GM18517 (cell line): ENCODE results near the gene SRGAP2C.
"Not testable (repeated sequence)": the region's sequence is repeated elsewhere in the genome, so short reads cannot be mapped to it uniquely, and the experiment has no call there.

Experiments used
- ATAC-seq: cut with Tn5 transposase; IDR thresholded peaks from one replicate; pipeline ENCODE4 v1.9.1; 2021; ENCODE audit warnings: mild to moderate bottlenecking, moderate library complexity; ENCODE audit not compliant: unreplicated experiment

Gene SRGAP2C

DNA sequence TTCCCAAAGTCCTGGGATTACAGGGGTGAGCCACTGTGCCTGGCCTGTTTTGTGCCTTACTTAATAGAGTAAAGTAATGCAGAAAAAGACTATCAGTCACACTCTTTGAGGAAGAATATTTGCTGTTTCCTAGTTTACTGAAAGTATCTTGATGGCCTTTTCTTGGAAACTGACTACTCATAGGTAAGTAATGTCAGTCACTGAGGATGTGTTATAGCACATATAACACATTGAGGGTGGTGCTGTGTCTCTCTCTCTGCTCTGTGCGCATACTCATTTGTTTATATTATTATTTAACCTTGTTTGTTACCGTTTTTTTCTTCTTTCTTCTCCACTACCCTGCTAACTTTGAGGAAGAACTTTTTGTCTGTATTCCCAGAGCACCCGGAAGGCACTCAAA, 93.4 kb downstream of the SRGAP2C start:
- ATAC-seq = not testable (repeated sequence)

DNA sequence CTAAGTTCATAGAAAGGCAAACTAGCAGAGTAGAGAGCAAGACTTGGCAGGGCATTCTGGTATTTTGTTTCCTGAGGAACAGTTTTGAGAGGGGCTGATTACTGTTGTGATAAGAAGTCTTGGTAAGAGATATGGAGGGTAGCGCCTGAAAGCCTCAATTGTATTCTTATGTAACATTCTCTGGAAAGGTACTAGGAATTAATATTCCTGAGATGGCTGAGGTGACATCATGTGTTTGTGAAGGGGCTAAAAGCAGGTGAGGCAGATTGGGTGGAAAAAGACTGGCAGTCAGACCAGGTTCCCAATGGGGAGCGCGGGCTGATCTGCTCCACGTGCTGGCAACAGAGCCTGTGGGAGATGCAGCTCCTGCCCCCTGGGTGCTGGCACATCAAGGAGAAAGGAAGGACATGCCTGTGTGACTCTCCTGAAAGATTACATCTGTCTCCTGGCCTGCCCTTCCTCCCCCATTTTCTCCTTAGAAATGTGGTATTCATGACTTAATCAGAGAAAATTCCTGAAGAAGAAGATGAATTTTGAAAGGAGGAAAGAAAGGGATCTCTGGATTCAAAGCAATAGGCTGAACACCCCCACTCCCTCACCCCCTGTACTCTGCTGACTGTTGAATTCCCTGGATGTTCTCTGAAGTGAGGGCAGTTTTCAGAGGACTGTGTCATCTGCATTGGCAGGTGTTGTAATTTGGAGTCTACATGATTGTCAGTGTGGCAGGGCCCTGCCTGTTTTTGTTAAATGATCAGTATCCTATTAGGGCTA, 94.2 kb downstream of the SRGAP2C start:
- not testable (repeated sequence) for ATAC-seq

DNA sequence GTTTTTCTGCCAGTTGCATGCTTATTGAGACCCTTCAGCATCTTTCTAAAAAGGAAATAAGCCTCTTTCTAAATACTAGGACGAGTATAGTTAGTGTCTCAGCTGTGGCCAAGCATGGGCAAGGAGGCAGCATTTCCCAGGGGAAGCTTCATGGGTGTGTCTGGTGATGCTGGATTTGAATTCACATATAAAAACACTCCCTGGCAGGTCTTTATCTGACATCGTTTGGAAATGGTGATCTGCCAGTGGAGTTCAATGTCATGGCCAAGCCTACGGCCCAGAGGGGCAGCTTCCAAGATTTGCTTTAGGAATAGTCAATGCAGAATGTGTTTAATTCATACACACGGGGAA, 94.7 kb downstream of the SRGAP2C start:
- ATAC-seq = not testable (repeated sequence)

DNA sequence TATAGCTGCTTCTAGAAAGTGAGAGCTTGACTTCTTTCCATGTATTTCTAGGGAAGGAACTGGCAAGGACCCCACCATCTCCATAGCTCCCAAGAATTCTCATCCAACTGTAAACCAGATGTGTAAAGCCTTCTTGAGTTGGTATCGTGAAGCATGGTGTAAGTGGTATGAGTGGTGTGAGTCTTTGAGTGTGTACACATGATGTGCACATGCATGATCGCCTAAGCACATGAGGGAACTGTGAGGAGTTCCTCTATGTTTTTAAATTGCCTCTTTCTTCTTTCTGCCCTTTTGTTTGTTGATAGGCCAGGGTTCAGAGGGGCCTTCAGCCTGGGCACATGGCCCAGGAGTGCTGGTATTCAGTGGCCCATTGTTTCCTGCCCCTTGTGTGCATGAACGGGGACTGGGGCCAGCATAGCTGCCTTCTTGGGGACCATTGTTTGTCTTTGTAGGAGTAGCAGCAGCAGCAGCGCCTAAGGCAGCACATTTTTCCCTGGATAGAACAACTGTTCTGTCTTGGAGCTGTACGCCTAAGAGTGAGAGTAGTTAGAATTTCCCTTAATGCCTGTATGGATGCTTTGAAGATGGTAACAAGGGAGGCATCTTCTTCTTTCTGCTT, 96.0 kb downstream of the SRGAP2C start:
- ATAC-seq = not testable (repeated sequence)

DNA sequence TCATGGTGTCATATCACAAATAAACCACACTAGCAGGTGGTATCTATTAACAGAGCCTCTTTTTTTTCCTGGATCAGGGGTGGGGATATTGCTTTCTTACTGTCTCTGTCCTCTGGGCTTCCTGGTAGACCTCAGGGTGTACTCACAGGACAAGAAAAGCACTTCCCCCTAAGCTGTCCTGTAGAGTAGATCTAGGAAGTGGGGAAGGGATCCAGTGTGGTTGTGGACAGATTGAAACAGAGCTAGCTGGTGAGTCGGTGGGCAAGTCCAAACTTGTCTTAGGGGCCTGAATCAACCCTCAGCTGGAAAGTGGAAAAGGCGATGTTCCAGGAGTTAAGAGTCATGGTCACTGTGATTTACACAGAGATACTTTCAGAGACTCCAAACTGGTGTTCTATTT, 96.7 kb downstream of the SRGAP2C start:
- not testable (repeated sequence) for ATAC-seq

DNA sequence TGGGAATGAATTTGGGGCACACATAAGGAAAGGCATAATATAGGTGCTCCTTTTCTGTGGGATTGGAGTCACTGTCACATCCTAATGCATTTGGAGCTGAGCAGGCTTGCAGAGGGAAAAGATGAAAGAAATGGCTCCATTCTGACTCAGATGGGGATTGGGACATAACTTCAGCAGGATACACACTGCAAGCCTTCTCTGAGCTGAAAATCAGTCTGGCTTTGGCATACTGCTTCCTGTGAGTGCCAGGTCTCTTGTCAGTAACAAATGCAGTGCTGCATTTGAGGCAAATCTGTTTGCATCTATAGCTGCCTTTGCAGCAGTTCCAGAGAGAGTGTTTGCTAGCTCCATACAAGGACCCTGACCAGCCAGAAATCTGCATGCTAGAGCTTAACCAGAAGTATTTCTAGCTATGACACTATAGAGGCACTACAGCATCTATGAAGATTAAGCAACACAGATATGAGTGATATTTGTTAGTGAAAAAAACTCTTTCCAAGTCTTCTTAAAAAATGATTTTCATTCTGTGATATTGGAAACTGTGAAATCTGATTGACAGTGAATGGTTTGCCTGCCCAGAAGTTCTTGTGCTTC, 98.9 kb downstream of the SRGAP2C start:
- ATAC-seq = not testable (repeated sequence)

DNA sequence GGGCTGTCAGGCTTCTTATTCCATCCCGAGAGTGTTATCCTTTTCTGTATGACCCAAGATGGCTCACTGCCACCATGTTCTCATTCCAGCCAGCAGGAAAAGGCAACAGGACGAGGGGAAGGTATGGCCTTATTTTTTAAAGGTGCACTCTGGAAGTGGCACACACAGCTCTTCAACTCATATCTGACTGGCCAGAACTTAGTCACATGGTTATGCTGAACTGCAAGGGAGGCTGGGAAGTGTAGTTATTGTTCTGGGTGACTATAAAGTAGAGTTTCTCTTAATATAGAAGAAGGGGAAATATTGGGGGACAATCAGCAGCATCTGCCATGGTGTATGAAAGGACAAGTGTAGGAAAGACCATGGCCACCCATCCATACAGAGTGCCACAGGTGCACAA, 107.8 kb downstream of the SRGAP2C start:
- ATAC-seq = not testable (repeated sequence)

DNA sequence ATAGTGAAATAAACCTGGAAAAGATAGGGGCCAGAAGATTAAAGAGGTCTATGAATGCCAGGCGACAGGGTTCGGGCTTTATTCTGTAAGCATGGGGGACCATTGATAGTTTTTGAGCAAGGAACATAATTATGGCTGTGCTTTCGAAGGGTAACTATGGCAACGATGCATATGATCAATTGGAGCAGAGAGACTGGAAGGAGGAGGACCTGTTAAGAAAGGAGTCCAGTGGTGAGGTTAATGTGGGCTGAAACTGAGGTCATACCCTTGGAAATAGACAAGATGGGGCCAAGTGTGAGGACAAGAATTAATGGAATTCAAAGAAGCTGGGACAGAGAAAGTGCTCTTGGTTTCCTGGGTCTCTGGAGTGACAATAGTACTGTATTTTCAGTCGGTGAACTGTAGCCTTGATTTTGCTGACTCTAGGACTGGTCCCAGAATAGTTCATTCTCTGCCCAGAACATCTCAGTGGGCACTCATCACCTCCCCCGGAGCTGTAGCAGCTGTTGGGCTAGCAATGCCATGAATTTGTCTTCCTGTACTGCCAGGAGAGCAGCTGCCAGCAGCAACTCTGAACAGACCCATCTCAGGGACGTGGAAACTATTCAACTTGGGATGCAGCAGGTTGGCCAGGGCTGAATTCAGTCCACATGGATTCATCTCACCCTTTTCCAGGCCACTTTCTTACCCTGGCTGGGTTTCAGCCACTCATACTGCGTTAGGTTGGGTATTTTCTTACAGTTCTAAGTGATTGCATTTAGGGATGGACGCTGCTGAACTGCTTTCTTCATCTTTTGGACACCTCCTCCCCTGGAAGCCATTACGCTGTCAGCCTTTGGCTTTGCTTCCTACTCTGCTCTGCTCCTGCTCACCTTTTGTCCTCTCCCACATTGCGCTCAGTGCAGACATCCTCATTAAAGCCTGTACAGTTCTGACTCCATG, 108.8 kb downstream of the SRGAP2C start:
- not testable (repeated sequence) for ATAC-seq

DNA sequence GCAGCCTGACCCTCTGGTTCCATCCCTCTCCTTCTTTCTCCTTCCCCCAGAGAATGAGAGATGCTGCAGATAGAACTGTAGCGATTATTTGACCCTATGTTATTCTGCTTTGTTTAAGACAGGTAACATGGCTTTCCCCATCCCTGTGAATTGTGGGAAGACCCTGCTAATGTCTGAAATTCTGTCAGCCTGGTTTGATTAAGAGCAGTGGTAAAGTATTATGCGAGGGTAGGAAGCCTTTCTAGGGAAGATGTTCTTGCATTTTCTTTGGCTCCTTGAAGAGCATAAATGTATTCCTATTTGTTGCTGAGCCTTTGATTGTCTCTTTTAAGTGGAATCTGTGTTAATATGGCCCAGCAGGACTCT, 109.4 kb downstream of the SRGAP2C start:
- ATAC-seq = not testable (repeated sequence)

DNA sequence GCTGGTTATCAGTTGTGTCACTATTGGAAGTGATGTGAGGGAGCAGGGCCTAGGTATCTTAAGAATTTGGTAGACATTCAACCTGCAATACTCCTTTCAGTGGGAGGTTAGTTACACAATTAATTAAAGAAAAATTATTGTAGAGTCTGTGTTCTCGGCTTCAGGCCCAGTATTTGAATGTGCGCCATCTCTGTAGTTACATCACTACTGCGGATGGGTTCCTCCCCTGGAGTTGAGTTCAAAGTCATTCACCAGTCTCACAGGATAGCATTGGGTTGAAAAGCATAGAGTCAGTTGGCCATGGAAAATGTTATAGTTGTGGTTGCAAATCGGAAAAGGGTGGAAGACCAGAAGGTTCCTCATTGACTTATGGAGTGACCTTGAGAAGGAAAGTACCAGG, 111.8 kb downstream of the SRGAP2C start:
- not testable (repeated sequence) for ATAC-seq

DNA sequence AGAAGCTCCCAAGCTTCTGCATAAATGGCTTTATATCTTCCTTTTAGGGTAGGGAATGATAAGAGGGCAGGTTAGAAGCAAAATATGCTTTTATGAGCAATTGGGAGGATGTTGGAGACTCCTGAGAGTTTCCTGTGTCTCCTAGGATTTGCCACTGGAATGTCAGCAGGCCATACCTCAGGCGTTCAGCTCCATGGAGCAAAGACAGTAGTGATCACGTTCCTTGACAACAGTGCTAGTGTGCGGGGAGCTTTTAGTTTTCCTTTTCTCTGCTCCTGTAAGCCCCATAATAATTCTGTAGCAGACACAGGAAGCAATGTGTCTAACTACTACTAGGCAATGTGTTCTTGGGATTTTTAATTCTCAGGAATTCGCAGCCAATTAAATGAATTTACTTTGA, 113.8 kb downstream of the SRGAP2C start:
- ATAC-seq = not testable (repeated sequence)

DNA sequence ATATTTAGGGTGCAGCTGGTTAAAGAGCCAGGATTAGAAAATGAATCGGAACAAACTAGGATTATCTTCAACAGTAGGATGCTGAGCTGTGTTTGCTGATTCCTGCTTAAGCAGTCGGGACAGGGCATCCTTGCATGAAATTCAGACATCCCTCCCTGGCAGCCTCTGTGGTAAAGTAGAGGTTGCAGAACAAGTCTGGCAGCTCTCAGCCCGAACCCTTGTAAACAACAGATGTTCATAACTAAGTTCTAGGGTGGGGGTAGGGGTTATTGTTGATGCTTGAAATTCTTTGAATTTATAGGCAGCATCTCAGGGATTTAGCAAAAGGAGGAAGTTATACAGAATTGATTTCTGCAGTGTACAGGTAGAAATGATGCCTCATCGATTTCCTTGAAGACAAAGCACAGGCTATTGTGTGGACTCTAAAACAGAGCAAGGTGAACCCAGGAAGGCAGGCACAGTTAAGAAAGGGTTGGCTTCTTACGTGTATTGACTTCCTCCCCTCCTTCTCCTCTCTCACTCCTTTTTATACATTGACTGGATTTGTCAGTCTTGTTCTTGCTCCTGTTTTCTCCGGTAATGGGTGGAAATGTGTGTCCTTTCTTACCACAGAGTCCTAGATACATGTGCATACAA, 114.9 kb downstream of the SRGAP2C start:
- not testable (repeated sequence) for ATAC-seq

DNA sequence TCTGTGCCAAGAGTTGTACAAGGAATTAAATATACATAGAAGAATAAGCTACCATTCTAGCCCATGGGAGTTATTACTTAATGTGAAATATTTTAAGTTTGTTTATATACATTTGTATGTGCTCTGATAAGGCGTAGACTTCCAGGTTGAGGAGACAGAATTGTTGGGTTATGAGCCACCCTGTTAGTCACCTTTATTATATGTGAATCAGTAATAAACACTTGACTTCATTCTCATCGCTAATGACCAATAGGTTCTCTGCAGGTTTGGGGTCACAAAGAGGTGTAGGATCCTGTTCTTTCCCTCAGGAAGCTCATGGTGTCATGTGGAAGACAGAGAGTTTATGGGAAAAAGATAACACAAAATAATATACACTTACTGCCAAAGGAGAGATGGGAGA, 117.1 kb downstream of the SRGAP2C start:
- ATAC-seq = not testable (repeated sequence)

DNA sequence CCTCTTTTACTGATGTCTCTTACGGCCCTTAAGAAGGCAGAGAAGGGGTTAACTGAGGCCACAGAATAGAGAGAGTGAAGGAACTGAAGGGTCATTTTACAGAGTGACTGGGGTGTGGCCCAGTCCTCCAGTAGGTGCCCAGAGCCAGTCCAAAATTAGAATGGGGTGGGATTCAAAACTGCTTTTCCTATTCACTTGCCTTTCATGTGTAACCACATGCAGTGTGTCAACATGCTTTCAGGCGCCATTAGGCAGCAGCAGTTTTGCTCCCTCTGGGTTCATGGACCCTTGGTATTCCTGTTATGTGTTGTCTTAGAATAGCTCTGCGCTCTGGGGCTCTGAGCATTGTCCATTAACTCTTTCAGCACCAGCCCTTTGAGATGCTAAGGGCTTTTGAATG, 123.0 kb downstream of the SRGAP2C start:
- ATAC-seq = not testable (repeated sequence)

DNA sequence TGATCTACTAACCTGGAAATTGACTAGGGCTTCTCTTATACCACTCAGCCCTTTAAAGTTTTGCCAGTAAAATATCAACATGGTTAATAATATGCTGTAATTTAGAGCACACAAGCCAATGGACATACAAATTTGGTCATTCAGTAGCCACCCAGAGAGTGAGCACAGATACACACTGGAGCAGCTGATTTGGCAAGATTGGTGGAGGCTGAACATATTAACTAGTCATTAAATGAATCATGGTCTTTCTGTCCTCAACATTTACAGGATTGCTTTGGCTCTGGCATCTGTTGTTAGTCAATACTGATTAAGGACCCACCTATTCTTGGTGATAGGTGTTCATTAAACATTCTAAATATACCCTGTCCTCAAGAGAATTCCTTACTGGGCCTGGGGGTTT, 130.7 kb downstream of the SRGAP2C start:
- not testable (repeated sequence) for ATAC-seq

DNA sequence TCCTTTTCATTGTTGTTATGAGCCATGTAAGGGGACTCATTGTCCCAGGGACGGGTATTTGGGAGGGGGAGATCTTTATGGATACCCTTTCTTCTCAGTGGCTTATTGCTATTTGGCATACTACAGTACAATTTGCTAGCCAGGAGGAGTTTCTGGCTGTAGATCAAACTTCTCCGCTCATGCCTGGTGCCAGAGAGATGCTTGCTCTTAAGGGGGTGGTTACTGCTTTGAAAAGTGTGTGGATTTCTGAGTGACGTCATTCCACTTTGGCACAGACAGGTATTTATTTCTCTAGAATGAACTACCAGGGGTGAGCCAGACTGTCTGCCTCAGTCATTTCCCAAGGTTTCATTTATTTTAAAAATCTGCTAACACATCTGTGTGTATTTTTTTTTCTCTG, 131.3 kb downstream of the SRGAP2C start:
- ATAC-seq = not testable (repeated sequence)

DNA sequence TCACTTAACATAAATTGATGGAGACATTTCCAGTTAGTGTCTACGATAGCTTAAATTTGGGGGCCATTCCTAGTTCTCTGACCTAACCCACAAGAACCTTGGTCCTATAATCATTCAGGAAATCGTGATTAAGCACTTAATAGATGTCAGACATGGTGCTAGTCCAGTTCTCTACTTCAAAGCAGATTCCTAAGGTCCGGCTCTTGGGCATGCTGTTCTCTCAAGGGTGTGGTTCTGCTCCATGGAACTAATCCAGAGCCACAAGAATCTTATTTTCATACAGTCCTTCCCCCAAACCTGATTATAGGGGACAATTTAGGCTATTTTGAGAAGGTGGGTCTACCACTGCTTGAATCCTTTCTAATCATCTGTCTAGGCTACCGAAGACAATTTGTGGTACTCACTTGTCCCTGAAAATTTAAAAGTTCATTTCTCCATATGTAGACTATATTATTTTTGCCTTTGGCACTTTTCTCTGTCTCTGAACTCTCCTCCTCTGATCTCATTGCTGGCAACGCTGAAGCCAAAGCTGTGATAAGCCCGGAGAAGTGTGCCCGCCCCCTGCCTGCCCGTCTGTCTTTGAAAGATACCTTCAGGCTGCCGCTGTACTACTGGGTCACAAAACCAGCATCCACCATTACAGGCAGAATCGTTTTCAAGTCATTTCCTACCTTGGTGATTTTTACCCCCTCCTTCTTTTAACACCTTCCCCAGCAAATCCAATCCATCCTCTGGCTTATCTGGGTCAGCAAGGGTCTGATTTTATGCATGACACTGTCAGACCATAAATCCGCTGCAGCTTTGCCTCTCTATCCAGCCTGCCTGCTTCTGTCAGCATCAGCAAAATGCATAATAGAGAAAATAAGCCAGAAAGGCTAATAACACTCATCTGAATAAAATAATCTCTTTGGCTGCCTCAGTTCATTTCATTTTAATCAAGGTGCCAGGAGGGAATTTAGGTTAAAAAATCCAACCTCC, 133.0 kb downstream of the SRGAP2C start:
- ATAC-seq = not testable (repeated sequence)

DNA sequence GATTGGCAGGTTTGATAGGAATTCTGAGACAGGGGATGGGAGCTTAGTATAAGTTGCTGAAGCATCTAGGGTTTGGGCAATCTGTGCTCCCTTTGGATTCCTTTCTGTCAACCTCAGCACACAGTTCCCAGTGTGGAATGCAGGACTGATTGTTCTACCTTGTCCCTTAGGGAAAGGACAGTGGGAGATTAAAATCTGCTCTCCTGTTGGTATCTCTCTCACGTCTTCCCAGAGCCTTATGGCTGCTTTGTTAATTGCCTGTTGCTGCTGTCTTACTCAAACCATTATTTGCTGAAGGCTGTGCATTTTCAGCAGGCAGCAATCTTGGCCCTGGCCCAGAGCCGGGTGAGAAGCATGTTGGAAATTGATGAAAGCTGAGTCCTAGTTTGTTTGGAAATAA, 133.9 kb downstream of the SRGAP2C start:
- not testable (repeated sequence) for ATAC-seq

DNA sequence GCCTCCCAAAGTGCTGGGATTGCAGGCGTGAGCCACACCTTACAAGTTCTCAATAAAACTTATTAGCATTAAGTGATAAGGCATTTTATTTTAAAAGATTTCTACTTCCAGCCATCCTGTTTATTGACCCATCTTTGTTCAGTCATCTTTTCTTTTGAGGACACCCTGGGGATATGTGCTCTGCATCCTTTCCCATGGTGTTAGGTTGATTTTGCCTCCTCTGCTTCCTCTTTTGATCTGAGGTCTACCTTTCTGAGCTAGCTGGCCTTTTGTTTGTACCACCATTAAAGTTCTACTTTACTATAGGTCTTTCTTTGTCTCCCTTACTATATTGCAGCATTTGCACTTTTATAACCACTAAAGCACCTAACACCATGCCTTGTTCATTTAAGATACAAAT, 136.9 kb downstream of the SRGAP2C start:
- ATAC-seq = not testable (repeated sequence)
